Measurements from ENCODE around the gene IFT88.

DNA sequence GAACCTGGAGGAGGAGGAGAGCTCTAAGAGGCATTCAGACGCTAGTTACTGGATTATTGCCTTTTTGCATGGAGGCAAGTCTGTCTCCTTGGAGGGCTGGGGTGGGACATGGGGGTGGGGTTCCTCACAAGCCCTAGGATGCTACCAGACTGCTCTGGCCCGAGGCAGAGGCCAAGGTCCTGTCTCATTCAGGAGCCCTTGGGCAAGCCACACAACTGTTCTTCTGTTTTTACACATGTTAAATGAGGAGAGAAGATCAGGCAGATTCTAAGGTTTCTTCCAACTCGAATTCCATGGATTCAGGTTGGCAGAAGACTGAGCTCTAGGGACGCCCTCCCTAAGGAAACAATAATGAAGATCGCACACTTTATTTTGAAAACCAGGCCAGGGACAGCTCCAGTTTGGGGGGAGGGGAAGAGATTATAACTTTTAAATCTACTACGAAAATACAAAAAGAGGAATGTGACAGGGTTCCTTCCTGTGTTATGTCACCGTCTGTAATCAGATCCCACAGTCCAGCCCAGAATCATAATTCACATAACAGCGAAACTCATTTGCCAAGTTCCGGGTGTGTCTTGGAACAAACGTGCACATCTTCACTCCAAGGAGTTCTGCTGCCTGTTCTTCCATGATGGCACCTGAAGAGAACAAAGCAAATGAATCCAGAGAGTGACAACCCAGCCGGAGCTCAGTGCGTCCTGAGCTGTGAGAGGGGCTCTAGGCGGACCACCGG is 161.8 kb downstream of the IFT88 start:
- TF ChIP-seq, protein P1, sequence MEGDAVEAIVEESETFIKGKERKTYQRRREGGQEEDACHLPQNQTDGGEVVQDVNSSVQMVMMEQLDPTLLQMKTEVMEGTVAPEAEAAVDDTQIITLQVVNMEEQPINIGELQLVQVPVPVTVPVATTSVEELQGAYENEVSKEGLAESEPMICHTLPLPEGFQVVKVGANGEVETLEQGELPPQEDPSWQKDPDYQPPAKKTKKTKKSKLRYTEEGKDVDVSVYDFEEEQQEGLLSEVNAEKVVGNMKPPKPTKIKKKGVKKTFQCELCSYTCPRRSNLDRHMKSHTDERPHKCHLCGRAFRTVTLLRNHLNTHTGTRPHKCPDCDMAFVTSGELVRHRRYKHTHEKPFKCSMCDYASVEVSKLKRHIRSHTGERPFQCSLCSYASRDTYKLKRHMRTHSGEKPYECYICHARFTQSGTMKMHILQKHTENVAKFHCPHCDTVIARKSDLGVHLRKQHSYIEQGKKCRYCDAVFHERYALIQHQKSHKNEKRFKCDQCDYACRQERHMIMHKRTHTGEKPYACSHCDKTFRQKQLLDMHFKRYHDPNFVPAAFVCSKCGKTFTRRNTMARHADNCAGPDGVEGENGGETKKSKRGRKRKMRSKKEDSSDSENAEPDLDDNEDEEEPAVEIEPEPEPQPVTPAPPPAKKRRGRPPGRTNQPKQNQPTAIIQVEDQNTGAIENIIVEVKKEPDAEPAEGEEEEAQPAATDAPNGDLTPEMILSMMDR (conservative IDR thresholded peaks at IDR 0.05 in 1 of 2, IDR thresholded peaks at IDR 0.05 in 1 of 2; ENCODE audit: low read depth in 1 of 2, low read length in 2 of 2): no peak
- no peak for TF ChIP-seq EZH2 (IDR thresholded peaks at IDR 0.05; ENCODE audit: low read length, missing control alignments)

Data from fibroblast of lung (primary cell).